GM19438 (cell line): Measurements from ENCODE around the gene SOX14.

Experiments
- ATAC-seq: cut with Tn5 transposase; IDR thresholded peaks from one replicate; pipeline ENCODE4 v1.9.1; 2021; ENCODE audit warnings: low read depth; ENCODE audit not compliant: unreplicated experiment

SOX14 gene

DNA sequence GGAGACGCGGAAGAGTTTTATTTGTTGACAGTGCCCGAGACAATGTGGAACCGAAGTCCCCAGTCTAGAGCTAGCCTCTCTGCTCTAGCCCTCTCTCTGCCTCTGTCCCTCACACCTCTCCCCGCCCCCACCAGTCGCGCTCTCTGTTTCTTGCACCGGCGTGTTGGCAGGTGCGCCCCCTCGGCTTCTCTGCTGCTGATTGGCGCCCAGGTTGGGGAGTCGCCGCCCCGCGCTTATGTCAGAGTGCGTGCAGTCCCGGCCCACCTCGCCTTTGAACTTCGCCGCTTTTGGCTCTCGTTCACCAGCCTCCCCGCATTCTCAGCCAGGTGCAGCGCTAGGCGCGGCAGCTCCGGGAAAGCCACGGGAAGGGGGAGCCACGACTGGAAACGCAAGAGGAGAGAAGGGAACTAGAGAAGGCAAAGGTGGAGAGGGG is at the start of gene SOX14:
TSS of gene SOX14 (plus strand) at position 315 of the 433 bp plus-strand sequence. CDS start 470 bp downstream, outside the sequence.
- ATAC-seq = no peak

DNA sequence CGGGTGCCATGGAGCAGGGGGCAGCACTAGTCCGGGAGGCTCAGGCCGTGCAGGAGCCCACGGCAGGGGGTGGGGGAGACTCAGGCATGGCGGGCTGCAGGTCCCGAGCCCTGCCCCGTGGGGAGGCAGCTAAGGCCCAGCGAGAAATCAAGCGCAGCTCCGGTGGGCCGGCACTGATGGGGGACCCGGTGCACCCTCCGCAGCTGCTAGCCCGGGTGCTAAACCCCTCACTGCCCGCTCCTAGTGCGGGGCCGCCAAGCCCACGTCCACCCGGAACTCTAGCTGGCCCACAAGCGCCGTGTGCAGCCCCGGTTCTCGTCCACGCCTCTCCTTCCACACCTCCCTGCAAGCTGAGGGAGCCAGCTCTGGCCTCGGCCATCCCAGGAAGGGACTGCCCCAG is 49.6 kb upstream of the SOX14 start:
- ATAC-seq = no peak

GRCh38 chr3:137724240-137724639 is 39.9 kb upstream of the SOX14 start:
- no peak for ATAC-seq

- ATAC-seq = no peak
These were observed 26.9 kb upstream of the SOX14 start for GRCh38 chr3:137737208-137737607.

- no peak for ATAC-seq
These were observed 25.4 kb upstream of the SOX14 start for GRCh38 chr3:137738710-137739109.

DNA sequence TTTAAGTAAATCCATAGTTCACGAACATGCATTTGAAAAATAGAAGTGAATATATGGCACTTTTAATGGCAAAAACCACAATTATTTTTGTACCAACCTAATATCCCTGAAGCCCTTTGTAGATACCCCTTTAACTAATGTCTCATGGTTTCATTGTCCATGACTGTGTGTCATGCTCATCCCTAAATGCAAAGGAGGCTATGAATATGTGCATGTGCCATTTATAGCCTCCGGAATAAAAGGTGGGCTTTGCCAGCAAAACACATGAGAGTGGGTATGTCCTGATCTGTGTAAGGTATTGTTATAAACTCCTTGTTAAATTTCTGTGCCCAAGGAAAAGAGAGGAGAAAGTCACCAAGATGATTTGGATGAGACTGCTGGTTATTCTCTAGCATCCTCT is 20.5 kb upstream of the SOX14 start:
- no peak for ATAC-seq

DNA sequence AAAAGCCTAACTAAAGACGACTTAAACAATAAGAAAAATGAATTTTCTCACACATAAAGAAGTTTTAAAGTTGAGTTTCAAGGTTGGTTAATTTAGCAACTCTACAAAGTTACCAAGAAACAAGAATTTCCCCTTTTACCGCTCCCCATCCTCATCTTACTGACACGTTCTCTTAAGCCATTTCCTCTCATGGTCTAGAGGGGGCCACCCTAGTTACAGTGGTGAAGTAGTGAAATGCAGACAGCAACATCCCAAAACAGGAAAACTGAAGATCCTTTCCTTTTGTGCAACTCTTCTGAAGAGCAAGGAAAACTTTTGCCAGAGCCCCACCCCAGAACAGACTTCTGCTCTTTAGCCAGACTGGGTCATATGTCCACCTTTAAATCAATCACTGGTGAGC is 17.3 kb upstream of the SOX14 start:
- ATAC-seq = no peak

DNA sequence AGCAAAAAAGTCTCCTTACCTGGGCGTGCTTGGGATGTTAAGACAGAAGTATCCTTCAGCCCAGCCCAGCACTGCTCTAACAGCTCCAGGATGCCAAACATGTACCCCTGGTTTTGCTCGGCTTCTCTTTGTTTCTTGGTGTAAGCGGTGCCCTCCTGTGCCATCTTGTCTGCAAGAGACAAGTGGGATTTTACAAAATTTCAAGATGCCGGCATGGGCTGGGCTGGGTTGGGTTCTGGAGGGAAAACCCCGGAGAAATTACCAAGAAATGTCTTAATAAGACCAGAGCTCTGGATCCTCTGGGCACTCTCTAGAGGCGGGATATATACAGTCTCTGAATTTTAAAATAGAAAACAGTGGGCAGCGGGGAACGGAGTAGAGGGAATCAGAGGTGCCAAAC is 4.6 kb upstream of the SOX14 start:
- ATAC-seq = no peak

DNA sequence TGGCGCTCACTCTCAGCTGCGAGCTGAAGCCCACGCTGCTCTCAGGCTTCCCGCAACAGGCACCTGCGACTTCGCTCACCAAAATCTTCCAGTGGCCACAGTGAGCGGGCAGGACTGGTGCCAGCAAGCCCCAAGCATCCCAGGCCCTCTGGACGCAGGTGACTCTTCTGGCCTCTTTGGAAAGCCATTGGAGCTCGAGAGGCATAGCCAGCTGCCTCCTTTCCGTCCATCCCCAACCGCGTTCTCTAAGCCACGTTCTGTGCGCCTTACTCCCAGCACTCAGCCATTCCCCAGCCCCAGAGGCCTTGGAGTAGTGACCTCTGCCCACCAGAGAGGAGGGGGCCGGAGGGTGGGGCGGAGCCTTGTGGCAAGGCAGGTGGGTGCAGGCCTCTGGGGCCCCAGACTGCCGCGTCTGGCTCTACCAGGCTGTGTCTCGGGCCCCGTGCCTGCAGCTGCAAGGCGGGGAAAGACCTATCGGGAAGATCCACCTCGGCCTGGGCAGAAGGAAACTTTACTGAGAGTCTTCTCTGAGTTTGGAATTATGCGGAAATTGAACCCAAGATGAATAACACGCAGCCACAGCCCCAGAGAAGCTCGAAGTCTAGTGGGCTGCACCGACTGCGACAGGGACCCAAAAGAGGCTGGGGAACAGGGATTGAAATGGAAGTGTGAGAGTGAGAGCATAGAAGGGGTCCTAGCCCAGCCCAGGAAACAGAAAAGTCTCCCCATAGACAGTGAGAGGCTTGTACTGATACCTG is 3.6 kb upstream of the SOX14 start:
- ATAC-seq = no peak

DNA sequence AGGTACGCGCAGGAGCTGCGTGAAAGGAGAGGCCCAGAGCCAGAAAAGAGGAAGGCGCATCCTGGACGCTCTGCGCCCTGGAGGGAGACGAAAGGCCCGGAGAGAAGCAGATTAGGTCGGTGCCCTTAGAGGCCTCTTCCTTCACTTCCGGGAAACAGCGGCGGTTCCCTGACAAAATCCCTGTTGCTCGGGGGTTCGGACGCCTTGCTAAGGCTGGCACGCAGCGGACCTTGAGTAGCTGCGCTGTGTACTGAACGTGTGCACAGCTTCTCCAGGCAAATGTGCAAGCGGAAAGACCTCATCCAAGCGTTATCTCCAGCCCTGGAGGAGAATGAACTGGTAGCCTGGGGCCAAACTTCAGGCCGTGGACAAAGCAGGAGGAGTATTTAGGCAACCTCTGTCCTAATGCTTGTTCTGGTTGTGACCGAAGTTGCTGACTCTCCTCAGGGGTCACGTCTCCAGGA is 3.0 kb upstream of the SOX14 start:
- no peak for ATAC-seq

- no peak for ATAC-seq
These were observed 2.3 kb upstream of the SOX14 start for GRCh38 chr3:137761563-137762503.

DNA sequence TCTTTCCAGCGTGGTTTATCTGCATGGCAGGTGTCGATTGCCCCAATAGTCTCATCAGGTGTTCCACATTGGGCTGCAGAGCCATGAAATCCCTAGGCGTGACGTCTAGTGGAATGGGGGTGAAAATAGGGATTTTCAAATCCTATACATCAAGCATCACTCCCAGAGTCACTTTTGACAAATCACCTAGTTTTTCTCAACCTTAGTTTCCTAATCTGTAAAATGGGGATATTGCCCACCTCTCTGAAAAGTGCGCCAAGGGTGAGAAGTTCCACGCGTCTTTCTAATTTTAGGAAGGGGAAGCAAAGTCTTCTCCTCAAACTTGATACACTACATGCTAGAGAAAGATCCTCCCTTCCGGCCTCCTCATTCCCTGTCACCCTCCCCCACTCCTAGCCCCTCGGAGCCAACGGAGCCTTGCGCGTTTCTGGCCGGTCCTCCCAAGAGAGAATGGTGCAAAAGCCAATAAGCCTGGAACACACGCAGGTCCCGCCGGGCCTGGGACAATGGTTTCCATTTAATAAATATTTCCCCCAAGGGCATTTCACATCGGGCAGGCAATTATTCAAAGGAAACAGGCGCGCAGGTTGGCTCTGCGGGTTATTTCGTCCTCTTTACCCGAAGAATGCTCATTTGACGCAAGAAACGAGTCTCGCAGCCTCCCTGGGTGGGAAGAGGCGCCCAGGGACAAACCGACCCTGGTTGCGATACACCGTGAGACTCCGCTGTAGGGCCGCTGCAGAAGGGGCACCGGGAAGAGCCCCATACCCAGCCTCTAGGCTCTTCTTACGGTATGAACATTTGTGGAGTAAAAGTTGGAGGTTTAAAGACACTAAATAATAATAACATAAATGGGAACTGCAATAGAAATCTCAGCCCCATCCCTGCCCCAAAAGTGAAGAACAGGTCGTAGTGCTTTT is 1.2 kb upstream of the SOX14 start:
- no peak for ATAC-seq

GRCh38 chr3:137763594-137763938 is 549 bp upstream of the SOX14 start:
- no peak for ATAC-seq

- ATAC-seq = no peak
These were observed 621 bp downstream of the SOX14 start for GRCh38 chr3:137764563-137765309.

DNA sequence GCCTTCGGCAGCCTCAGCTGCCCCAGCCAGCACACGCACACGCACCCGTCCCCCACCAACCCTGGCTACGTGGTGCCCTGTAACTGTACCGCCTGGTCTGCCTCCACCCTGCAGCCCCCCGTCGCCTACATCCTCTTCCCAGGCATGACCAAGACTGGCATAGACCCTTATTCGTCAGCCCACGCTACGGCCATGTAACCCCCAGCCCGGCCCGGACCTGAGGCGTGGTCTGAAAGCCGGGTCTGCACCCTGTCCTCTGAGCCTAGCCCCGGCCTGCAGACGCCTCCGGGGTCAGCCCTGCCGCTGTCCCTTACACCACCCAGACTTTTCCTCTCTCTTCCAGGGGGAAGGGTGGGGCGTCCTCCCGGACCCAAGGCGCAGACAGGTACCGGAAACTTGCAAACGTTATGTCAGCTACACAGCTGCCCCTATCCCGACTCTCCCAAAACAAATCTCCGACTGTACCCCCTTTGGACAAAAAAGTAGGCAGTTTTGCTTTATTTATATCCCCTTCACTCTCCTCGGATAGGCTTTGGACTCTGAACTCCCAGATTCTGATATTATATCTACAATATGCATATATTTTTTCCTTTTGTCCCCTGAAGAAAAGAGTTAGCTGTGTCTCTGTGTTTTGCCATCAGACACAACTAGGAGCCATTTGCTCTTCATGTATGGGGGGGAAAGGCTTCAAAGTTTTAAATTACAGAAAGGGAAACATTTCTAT is 1.4 kb downstream of the SOX14 start:
- ATAC-seq = no peak

DNA sequence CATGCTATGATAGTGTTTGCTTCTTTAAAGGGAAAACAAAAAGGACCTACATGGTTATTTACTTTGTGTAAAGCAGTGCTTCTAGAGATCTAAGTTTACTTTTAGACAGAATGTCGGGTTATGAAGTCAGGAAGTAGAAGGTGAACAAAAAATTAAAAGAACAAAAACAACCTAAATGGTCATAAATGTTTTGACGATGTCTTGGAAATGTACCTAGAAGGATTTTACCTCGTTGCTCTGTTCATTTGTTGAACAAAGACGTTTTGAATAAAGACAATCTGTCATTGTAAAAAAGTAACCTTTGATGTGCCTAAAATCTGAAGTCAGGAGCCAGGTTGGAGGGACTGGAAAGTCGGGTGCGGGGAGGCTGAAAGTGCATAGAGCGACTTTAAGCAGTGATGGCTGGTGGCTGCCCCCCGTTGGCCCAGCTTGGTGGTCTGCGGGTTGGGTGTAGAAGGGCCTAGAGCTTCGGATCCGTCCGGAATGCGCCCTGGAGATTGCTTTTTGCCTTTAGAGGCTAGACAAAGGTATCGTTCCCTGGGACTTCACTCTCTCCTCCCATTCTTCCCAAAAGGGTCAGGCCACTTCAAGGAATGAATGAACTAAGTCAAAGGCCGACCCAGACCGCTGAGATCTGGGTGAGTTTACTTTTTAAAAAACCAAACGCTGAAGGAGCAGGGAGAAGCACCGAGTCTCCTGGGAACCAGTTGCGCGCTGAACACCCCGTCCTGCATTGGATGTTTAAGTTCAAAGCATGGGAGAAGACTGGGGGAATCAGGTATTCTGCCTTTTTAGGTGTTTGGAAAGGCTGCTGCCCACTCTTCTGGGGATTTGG is 2.1 kb downstream of the SOX14 start:
- ATAC-seq = no peak

DNA sequence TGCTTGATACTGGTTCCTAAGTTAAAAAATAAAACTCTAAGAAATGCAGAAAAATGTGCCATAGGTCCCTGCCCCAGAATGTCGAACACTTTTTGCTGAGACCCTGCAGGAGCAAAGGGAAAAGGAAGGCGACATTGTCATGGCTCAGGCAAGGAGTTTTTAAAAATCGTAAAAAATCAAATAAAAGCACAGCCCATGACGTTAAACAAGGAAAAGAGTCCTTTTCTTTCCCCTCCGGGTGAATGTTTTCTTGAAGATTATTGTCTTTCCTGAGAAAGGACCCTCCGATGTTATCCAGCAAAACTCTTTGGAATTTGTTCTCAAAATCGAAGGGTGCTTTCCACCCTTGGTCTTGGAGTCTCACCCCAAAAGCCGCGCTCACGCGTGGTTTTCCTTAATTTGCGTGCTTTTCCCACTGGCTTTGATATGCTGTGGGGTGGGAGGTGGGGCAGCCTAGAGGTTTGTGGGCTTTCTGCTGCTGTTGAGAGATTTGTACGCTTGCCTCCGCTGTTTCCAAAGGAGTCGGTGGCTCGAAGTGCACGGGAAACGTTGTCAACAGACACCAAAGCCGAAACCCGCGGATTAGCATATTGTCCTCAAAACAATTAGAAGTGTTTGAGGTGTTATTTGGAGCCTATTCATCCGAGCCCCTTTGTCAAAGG is 2.9 kb downstream of the SOX14 start:
- ATAC-seq = no peak
